NCI-H524 treated with DMSO at 0.1 percent for 48 hours (cell line): ENCODE measurements around the gene SPOP.
A peak's percentile ranks its signal among the peaks of the same experiment; 100 is the strongest.
"Not testable (repeated sequence)": the region's sequence is repeated elsewhere in the genome, so short reads cannot be mapped to it uniquely, and the experiment has no call there.

ENCODE experiments used
- DNase-seq: peaks from one replicate; lab custom pipeline; 2025; lab: John Stamatoyannopoulos, UW

Gene SPOP

DNA sequence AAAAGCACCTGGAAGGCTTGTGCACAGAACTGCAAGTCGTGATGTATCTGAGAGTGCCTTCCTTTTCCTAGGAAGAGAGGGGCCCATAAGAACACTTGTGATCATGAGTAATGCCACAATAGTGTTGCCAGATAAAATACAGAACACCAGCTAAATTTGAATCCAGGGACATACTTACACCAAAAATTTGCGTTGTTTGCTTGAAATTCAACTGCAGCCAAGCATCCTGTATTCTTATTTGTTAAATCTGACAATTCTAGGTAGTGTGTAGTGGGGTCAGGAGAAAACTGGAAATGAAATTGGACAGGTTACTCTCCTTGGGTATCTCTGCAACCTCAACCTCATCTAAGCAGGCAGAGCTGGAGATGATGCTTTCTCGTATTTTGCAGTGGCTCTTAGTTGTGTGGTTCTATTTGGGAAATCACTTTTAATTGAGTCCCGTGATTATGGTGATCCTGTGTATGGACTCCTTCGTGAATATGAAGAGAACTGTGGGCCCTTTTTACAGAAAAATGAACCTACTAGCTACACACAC is 17.9 kb upstream of the SPOP start:
- DNase-seq, result no peak

DNA sequence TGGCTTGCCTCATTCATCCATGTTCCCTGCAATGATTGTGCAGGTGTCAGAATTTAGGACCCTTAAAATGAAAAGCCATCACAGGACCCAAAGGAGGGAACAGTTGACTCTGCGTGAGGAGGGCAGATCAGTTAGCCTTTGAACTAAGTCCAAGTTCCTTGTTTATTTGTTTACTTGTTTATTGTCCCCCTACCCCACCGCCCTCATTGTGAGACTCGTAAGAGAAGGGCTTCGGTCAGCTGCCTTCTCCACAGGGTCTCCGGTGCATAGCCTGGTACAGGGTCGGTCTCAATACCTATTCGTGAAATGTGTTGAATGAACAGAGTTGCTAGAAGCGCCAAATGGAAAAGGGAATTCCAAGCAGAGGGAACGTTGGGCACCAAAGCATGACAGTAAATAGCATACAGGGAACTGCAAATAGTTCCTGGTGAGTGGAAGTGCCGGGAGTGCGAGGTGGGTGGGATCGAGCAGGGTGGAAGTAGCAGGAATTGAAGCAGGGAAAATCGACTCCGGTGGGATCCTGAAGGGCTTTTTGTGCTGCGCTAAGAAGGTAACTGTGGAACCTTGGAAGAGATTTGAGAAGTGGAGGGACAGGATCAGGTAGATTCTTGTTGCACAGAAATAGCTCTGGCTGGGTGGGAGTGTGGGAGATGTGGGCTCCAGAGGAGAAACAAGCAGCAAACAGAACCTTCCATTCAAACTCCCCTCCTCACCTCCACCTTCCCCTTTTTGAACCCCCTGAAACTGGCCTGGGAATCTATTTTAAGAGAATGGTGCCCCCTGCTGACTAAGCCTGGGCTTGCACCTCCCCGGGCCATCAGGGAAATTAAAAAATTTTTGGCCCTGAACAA is 17.2 kb upstream of the SPOP start:
- no peak for DNase-seq

DNA sequence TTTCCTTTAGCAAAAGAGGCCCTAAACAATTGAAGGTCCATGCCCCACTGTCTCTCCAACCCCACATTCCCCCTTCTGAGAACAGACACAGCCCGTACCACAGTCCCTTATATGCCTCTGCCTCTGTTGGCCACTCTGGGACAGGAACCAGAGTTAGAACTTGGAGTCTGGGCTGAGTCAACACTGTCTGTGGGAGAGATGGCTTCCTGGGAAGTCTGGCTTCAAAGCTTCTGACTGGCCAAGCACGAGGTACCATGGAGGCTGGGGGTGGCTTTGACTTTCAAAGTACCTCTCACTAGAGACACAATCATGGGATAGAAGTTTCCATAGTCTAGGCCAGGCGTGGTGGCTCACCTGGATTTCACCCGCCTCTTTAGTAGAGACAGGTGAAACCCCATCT is 14.9 kb upstream of the SPOP start:
- no peak for DNase-seq

DNA sequence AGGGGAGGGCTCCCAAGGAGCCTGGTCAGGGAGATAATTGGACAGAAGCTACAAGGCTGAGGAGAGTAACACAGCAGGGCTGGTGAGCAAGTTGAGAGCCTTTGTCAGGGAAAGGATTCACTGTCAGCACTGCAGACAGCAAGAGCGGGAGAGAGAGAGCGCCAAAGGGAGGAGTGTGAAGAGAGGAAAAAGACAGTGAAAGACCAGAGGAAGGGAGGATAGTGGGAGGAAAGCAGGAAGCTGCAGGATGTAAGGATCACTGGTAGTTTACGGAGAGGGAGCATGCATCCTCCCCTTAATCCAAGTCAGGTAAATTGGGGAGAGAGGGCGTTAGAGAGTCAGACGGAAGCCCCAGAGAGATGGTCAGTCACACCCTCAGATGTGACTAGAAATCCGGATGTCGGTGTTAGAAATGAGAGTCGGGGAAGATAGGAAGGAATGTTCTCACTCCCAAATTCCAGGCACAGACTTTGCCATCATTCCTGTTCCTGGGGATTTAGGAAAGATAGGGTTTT is 13.8 kb upstream of the SPOP start:
- no peak for DNase-seq

DNA sequence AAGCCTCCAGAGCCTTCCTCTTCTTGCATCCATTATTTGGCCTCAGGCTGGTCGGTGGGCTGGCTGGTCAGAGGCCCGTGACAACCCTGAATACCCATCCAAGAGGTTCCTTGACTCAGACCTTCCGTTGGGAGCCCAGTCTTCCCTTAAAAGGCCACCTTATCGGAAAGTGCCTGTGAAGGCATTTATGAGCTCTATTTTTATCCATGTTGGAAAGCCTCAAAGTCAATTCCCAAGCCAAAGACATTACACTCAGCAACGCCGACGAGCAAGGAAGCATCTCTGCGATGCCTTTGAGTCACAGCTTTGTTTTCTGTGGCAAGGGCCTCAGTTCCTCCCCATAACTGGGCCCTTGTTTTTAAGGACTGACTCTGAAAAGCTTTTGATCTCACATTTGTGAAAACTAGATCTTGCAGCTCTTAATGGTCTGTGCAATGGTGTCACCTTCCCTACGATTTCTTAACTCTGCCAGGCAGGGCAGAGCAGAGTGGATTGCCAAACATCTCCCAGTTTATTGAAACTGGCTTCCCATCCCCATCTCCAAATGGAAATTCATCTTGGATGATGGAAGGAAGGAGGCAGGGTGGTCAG is 13.3 kb upstream of the SPOP start:
- no peak for DNase-seq

DNA sequence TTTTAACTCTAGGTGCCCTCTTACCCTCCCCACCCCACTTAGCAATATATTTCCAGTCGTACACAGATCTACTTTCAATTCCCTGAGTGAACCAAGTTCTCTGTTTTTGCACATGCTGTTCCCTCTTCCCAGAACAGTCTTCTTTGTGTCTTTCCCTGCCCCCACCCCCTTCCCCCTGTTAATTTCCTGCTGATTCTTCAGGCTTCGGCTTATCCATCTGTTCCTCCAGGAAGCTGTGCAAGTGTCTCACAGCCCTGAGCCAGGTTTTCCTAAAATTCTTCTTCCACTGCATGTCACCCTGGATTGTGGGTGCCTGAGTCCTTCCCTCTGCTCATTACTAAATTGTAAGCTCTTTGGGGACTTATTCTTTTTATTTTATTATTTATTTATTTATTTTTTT is 12.4 kb upstream of the SPOP start:
- DNase-seq, result no peak

DNA sequence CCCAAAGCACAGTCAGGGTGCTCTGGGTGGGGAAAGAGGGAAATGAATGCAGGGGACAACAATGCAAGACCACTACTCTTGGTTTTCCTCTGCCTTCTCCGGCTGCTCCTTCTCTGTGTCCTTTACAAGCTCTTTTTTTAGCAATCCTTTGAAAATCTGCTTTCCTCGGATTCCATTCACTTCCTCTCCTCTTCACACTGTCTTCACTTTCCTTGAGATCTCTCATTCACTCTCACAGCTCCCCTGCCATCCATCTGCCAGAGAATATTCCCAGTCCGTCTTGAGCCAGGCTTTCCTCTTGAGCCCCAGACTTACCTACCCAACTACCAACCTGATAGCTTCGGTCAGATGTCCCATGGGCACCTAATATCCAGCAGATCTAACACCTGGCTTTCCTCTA is 11.0 kb upstream of the SPOP start:
- DNase-seq, result no peak

DNA sequence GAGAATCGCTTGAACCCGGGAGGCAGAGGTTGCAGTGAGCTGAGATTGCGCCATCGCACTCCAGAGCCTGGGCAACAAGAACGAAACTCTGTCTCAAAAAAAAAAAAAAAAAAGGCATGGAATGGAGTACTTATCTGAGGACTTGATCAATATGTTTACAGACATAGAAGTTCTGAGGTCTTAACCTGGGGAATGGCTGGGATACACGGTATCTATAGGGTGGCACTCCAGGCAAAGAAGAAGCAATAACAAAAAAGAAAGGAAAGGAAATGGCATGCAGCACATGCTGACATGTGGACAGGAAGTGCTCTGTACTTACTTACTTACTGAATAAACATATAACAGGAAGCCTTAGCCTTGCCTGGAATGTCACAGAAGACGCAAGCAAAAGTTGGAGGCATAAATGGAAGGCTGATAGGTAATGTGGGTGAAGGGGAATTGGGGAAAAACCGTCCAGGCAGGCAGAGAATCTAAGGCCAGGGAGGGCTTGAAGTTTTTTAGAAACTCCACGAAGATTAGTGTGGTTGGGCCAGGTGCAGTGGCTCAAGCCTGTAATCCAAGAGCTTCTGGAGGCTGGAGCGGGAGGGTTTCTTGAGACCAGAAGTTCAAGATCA is 10.1 kb upstream of the SPOP start:
- DNase-seq, result no peak

DNA sequence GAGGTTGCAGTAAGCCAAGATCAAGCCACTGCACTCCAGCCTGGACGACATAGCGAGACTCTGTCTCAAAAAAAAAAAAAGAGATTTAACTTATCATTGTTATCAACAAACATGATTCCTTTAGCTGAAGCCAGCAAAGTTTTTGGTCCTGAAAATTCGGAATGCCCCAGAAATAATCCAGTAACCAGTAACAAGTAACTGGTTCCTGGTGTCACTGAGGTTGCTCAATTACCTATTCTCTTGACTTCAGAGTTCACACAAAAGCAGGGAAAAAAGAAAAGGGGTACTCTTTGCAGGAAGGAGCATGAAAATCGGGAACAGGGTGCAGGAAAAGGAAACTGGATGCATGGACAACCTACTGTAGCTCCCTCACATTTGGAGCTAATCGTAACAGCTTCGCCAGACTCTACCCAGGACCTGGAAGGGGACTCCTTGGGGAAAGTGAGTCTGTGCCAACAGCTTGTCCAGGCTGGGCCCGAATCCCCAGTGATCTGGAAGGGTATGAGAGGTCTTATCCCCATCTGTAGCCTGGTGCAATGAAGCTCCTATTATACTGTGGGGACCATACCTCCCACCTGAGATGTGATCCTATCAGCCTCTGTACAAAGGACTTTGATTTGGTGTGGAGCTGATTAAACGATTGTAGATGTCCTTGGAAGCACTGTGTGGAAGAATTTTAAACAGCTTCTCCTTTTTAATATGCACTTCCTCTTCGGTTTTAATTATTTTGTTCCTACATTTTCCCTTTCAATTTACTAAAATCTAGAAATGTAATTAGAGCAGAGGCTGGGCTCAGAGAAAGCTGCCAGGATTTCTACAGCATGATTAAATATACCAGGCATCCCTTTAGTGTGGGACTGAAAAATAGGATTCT is 3.4 kb upstream of the SPOP start:
- DNase-seq, result no peak

DNA sequence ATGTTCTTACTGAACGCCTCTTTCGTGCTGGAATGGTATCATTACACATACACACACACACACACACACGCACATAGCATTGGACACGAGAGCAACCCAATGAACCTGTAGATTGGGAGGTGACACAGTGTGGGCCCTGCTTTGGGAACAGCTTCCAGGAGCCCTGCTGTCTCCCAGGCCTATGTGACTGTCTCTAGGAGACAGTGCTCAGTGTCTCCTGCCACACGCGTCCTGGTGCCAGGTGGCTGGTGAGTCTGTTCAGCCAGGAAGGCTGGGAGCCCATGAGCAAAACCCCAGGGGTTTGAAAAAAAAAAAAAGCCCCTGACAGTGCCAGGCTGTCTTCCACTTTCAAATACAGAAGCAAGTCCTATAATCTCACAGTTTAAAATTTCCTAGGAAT is 2.4 kb upstream of the SPOP start:
- no peak for DNase-seq

DNA sequence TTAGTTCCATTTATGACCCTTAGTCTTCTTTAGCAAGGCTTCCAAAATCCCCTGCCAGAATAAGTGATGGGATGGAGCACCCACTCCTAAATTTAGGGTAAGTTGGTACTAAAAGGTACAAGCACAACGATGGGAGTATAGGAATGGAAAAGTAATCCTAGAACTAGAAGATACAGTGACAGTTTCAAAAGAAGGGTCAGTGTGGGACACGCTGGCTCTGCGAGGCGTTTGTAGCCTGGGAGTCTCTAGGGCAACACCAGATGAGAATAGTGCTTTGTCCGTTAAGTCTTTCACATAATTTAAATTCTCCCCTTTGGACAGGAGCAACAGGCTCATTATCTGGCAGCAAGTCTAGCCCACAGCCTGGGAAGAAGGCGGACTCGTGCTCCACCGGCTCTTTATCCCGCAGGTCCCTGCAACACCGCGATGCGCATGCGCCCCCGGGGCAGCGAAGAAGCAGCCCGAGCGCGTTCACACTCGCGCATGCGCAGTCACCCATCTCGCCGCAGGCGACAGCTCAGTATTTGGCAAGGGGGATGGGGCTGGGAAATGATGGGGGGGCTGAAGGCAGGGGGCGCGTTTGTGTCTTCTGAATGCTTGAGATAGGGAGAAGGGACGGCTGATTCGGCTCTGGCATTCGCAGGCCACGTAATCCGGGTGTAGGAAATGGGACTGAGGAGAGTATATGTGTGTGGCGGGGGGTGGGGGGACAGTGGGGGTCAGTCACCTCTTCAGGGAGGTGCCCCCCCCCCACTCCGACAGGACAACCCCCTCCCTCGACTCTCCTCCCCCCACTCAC is 564 bp downstream of the SPOP start:
- peak; percentile 59 for DNase-seq

DNA sequence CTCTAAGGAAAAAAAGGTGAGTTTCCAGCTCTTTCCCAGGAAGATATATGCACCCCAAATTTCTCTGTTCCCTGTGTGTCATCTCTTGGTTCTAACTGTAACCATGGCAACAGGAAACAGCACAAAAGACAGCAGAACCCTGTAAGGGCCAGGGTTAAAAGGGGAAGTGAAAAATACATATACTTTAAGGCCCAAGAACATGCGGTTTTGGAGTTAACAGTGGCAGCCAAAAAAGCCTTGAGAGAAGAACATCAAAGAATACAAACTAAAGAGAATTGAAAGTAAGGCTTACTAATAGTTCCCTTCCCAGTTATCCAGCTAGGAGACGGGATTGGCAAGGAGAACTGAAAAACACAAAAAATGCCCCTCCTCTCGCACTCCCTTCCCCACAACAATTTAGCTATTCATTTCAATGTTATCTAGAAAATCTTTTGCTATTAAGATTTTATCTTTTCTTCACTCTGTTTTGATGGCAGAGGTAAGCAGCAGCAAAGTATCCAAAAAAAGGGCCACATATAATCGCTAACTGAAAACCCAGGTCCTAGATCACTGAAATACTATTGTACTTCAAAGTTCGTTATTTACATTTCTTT is 1.5 kb downstream of the SPOP start:
- DNase-seq, result no peak

DNA sequence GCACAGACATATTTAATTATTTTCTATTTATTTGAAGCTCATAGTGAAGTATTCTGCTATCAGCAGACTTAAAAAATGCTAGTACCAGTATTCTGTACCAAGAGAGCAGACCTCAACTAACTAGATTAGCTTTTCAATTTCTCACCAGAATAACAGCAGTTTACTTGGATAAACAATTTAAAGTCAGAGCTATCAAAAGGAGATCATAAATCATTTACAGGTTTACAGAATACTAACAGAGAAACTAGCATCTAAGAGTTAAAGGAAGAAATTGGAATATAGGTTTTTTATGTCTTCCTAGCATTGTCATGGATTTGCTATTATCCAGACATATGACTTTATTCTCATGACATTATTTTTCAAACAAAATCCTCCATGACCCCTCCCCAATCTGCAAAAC is 3.4 kb downstream of the SPOP start:
- DNase-seq, result no peak

DNA sequence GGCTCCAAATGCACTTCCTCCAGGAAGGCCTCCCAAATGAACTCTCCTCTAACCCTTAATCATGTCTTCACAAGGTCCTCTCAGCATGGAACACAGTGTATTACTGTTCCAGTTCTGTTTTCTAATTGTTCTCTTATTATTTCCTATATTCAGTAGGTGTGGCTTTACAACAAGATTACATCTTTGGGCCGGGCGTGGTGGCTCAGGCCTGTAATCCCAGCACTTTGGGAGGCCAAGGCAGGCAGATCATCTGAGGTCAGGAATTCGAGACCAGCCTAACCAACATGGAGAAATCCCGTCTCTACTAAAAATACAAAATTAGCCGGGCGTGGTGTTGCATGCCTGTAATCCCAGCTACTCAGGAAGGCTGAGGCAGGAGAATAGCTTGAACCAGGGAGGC is 4.2 kb downstream of the SPOP start:
- DNase-seq, result not testable (repeated sequence)

DNA sequence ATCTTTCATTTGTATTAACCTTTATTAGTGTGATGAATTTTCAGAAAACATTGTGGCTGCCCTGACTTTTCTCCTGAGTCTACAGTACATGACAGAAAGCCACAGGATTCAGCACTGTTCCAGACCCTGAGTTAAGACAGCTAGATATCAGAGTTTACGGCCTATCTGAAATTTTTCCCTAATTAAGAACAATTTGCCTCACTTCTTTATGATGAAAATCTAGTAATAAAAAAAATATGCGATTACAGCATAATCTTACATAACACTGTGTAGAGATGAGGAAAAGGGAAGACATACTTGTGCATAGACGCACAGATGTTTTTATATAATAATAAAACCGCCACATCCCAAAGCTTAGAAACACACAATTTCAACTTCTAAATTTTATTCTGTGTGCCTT is 7.3 kb downstream of the SPOP start:
- DNase-seq, result no peak

DNA sequence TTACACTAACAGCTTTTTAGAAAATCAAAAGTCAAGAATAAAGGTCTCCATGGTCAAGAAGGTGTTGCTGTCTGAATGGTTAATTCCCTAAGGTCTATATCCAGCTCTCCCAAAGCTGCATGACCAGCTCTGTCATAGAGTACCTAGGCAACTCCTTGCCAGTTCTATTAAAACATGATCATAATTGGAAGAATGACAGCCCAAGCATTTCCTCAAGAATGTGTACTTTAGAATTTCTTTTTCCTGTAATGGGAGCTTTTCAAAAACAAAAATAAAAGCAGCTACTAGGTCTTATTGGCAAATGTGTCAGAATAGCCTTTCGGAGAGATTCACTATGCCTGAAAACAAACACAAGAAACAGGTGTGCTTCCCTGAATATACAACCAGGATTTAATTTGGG is 7.9 kb downstream of the SPOP start:
- no peak for DNase-seq

DNA sequence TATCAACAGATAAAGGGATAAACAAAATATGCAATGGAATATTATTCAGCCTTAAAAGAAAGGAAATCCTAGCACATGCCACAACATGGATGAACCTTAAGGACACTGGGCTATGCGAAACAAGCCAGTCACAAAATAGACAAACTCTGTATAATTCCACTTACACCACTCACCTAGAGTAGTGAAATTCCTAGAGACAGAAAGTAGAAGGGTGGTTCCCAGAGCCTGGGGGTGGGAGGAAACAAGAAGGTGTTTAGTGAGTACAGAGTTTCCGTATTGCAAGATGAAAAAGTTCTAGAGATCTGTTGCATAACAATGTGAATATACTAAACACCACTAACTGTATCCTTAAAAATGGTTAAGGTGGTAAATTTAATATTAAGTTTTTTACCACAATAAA is 10.0 kb downstream of the SPOP start:
- DNase-seq, result no peak

DNA sequence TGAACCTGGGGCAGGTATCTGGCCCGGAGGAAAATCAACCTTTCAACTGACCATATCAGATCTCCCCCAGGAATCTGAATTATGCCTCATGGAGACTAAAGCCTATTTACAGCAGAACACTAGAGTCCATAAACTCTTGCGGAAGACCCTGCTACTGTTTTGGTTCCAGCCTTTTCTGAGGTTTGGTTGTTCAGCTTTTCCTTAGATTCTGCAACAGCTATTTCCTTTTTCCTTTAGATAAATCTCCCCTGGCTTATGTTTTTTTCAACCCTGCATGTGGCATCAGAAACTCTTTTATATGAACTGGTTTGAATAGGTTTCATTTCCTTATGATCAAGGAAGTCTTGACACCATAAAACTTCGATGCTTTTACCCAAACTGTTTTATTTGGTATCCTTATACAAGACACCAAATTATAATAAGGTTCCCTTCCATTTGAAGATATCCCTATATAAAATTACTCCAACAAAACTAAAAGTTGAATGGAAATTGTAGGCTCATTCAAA is 13.1 kb downstream of the SPOP start:
- no peak for DNase-seq

DNA sequence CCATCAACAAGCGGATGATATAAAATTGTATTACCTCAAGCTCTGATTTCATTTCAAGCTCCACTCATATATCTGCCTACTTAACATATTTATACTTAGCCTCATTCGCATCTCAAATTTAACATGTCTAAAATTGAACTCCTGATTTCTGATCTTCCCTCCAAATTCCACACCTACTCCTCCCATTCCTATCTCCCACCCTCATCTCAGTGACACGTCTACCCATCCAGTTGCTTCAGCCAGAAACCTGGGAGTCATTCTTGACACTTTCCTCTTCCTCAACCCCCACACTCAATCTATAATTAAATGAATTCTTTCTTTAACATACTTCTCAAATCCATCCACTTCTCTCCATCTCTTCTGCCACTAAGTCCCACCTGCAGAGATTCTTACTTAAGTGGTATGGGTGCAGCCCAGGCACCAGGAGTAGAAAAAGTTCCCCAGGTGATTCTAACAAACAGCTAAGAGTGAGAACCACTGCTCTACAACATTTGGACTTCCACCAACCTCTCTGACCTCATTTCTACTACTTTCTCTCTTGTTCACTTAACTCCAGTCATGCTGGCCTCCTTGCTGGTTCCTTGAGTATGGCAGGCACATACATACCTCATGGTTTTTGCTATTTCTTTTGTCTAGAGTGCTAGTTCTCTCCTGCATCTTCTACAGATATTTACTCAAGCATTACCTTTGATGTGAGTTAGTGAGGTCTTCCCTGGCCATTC is 18.1 kb downstream of the SPOP start:
- no peak for DNase-seq

DNA sequence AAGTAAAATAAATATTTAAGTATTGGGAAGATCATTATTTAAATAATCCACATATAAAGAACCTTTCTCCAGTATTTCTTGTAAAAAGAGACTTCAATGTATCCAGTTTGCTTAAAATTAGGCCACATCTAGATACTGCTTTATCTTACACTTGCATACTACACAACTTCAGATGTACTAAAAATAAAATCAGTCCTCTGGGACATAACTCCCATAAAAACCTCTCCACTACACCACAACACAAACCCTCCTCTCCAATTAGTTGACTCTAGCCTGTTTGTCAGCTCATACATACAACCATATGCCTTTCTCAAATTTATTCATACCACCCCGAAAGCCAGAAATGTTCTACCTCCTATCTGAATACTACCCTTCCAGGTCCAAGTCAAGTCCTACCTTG is 21.6 kb downstream of the SPOP start:
- no peak for DNase-seq
